Activated CD4-positive, alpha-beta memory T cell treated with anti-CD3 and anti-CD28 coated beads for 36 hours (primary cell): ENCODE data around the gene SERPINE2. TPM values are rescaled to one million over a fixed set of nuclear protein-coding genes. Genes with fewer than 3 reads are reported as not detected.

Experiments
- CTCF ChIA-PET: fragments of 350-600 bp; sonication (Branson Sonifier 250); formaldehyde crosslinking; loops from one replicate; lab custom pipeline; 2021; ENCODE audit warnings: antibody characterized with exemption, inconsistent platforms; lab: Charles Lee
- POLR2A ChIA-PET: fragments of 350-600 bp; sonication (Branson Sonifier 250); formaldehyde crosslinking; loops from one replicate; lab custom pipeline; 2021; ENCODE audit warnings: antibody characterized with exemption; lab: Charles Lee
- DNase-seq: peaks from one replicate; pipeline ENCODE4 v3.0.0-alpha.2; 2020
- H3K27ac Mint-ChIP-seq: one replicate; pipeline ENCODE4 v1.8.0; 2021; ENCODE audit warnings: mixed read lengths
- H3K27me3 Mint-ChIP-seq: one replicate; pipeline ENCODE4 v1.8.0; 2021; ENCODE audit warnings: mixed read lengths
- H3K36me3 Mint-ChIP-seq: one replicate; pipeline ENCODE4 v1.8.0; 2021; ENCODE audit warnings: mixed read lengths
- H3K4me1 Mint-ChIP-seq: one replicate; pipeline ENCODE4 v1.8.0; 2021; ENCODE audit warnings: low read depth, mixed read lengths
- H3K4me3 Mint-ChIP-seq: one replicate; pipeline ENCODE4 v1.8.0; 2021; ENCODE audit warnings: mild to moderate bottlenecking, mixed read lengths
- H3K9me3 Mint-ChIP-seq: one replicate; pipeline ENCODE4 v1.8.0; 2021; ENCODE audit warnings: mixed read lengths
- intact Hi-C: fragments of 100-400 bp; cut with micrococcal nuclease; formaldehyde crosslinking; loops from one replicate; pipeline ENCODE4 v1.15.1; 2023
- total RNA-seq, 2 experiments: library from RNA; stranded (reverse); gene quantifications; one replicate each; pipeline ENCODE4 v1.2.3, GENCODE V29; 2021

The SERPINE2 gene
- total RNA-seq, 2 experiments from 2014 or later = 16.4 to 16.5 TPM

- Mint-ChIP-seq H3K4me1 (peaks cover 9% of the 10 kb centered on the region), H3K27me3 (no peaks in the 10 kb centered on the region), H3K9me3 (no peaks in the 10 kb centered on the region), H3K27ac (no peak overlapping the region), H3K36me3 (peaks cover 7% of the 10 kb centered on the region), H3K4me3 (no peak overlapping the region)
- no peak for DNase-seq
- POLR2A ChIA-PET = no interaction called here
- intact Hi-C loops = loop anchor here (2.0 kb wide), 2 partner anchors 385 to 397 kb away; no protein-coding TSS in a partner anchor
- CTCF ChIA-PET = interaction anchor here (0.6 to 10.1 kb wide), 13 partner anchors 9 to 546 kb away, joined by 3 to 211 read pairs (median 10); partner anchors contain the start of genes MRPL44 and SERPINE2
These were observed 67.4 kb downstream of the SERPINE2 start for GRCh38 chr2:223971731-223972130.

- Mint-ChIP-seq H3K4me1 (peaks cover 12% of the 10 kb centered on the region), H3K36me3 (peaks cover 12% of the 10 kb centered on the region), H3K27ac (no peak overlapping the region), H3K27me3 (no peaks in the 10 kb centered on the region), H3K9me3 (no peaks in the 10 kb centered on the region), H3K4me3 (no peak overlapping the region)
- POLR2A ChIA-PET = interaction anchor here (0.6 to 1.7 kb wide), 2 partner anchors 9 to 314 kb away, joined by 3 to 4 read pairs; no protein-coding TSS in a partner anchor
- CTCF ChIA-PET = interaction anchor here (0.6 to 10.1 kb wide), 53 partner anchors 9 to 999 kb away, joined by 3 to 211 read pairs (median 4); partner anchors contain the start of genes MRPL44 and SERPINE2
- intact Hi-C loops = loop anchor here (1.0 to 2.0 kb wide), 4 partner anchors 23 to 398 kb away; no protein-coding TSS in a partner anchor
- peak; percentile 42 for DNase-seq
These were observed 68.5 kb downstream of the SERPINE2 start for GRCh38 chr2:223970343-223971128.

- no peaks in the 10 kb centered on the region for H3K27me3 Mint-ChIP-seq
- CTCF ChIA-PET = interaction anchor here (0.6 to 10.1 kb wide), 44 partner anchors 8 to 679 kb away, joined by 3 to 211 read pairs (median 4); partner anchors contain the start of genes MRPL44 and SERPINE2
- no peaks in the 10 kb centered on the region for H3K9me3 Mint-ChIP-seq
- intact Hi-C loops = loop anchor here (1.0 to 2.0 kb wide), 4 partner anchors 23 to 399 kb away; no protein-coding TSS in a partner anchor
- H3K4me1 Mint-ChIP-seq = peaks cover 12% of the 10 kb centered on the region
- POLR2A ChIA-PET = interaction anchor here (1.7 kb wide), 1 partner anchor 8 kb away, joined by 4 read pairs; no protein-coding TSS in a partner anchor
- no peak overlapping the region for H3K27ac Mint-ChIP-seq
- peaks cover 16% of the 10 kb centered on the region for H3K36me3 Mint-ChIP-seq
- H3K4me3 Mint-ChIP-seq = no peak overlapping the region
- DNase-seq = no peak
These were observed 69.2 kb downstream of the SERPINE2 start for GRCh38 chr2:223969856-223970255.

- ChIA-PET CTCF (interaction anchor here (1.0 to 10.1 kb wide), 21 partner anchors 8 to 680 kb away, joined by 3 to 211 read pairs (median 8); partner anchors contain the start of gene MRPL44), POLR2A (interaction anchor here (1.7 kb wide), 1 partner anchor 8 kb away, joined by 4 read pairs; no protein-coding TSS in a partner anchor)
- H3K4me1 Mint-ChIP-seq = peaks cover 12% of the 10 kb centered on the region
- no peak overlapping the region for H3K27ac Mint-ChIP-seq
- intact Hi-C loops = no loop called here
- DNase-seq = no peak
- H3K36me3 Mint-ChIP-seq = peaks cover 16% of the 10 kb centered on the region
- H3K4me3 Mint-ChIP-seq = no peak overlapping the region
- H3K27me3 Mint-ChIP-seq = no peaks in the 10 kb centered on the region
- no peaks in the 10 kb centered on the region for H3K9me3 Mint-ChIP-seq
These were observed 69.8 kb downstream of the SERPINE2 start for GRCh38 chr2:223969315-223969714.

- peaks cover 20% of the 10 kb centered on the region for H3K36me3 Mint-ChIP-seq
- no peak overlapping the region for H3K4me3 Mint-ChIP-seq
- CTCF ChIA-PET = interaction anchor here (3.9 to 10.1 kb wide), 3 partner anchors 12 to 319 kb away, joined by 34 to 211 read pairs (median 76); no protein-coding TSS in a partner anchor
- no peak overlapping the region for H3K27ac Mint-ChIP-seq
- POLR2A ChIA-PET = no interaction called here
- H3K27me3 Mint-ChIP-seq = no peaks in the 10 kb centered on the region
- no peak for DNase-seq
- peaks cover 18% of the 10 kb centered on the region for H3K4me1 Mint-ChIP-seq
- no peaks in the 10 kb centered on the region for H3K9me3 Mint-ChIP-seq
- intact Hi-C loops = no loop called here
These were observed 71.1 kb downstream of the SERPINE2 start for GRCh38 chr2:223967981-223968380.

- Mint-ChIP-seq H3K4me1 (peaks cover 64% of the 10 kb centered on the region), H3K27me3 (no peaks in the 10 kb centered on the region), H3K9me3 (no peaks in the 10 kb centered on the region), H3K36me3 (peaks cover 27% of the 10 kb centered on the region), H3K27ac (peak overlapping the region; percentile 25), H3K4me3 (peak overlapping the region; percentile 29)
- ChIA-PET POLR2A (no interaction called here), CTCF (interaction anchor here (0.5 to 2.9 kb wide), 2 partner anchors 34 to 325 kb away, joined by 3 to 12 read pairs; no protein-coding TSS in a partner anchor)
- DNase-seq = no peak
- intact Hi-C loops = loop anchor here (5.0 kb wide), 1 partner anchor 262 kb away; no protein-coding TSS in a partner anchor
These were observed 79.4 kb downstream of the SERPINE2 start for GRCh38 chr2:223959688-223960087.

- ChIA-PET POLR2A (interaction anchor here (2.8 to 3.5 kb wide), 2 partner anchors 12 to 15 kb away, joined by 14 to 17 read pairs; partner anchors contain the start of gene WDFY1), CTCF (interaction anchor here (0.5 to 2.0 kb wide), 3 partner anchors 13 to 327 kb away, joined by 3 to 18 read pairs (median 3); no protein-coding TSS in a partner anchor)
- intact Hi-C loops = loop anchor here (1.0 to 5.0 kb wide), 7 partner anchors 12 to 628 kb away; partner anchors contain the start of genes AP1S3, CUL3 and WDFY1
- Mint-ChIP-seq H3K36me3 (peaks cover 22% of the 10 kb centered on the region), H3K4me3 (peak within 1 kb of the TSS; percentile 92), H3K27me3 (no peaks in the 10 kb centered on the region), H3K9me3 (no peaks in the 10 kb centered on the region), H3K27ac (peak within 1 kb of the TSS; percentile 88), H3K4me1 (peaks cover 65% of the 10 kb centered on the region)
- peak; percentile 98 for DNase-seq
These were observed 81.8 kb downstream of the SERPINE2 start, which contains the start of gene MRPL44 for GRCh38 chr2:223957092-223957851. Gene MRPL44, plus strand, starts transcription at chr2:223957463. Its CDS starts 10 bp downstream, at chr2:223957473.

GRCh38 chr2:223956300-223956699, 82.8 kb downstream of the SERPINE2 start:
- peaks cover 19% of the 10 kb centered on the region for H3K36me3 Mint-ChIP-seq
- no peaks in the 10 kb centered on the region for H3K27me3 Mint-ChIP-seq
- ChIA-PET CTCF (interaction anchor here (0.7 kb wide), 1 partner anchor 14 kb away, joined by 6 read pairs; no protein-coding TSS in a partner anchor), POLR2A (interaction anchor here (2.8 to 3.5 kb wide), 2 partner anchors 11 to 14 kb away, joined by 14 to 17 read pairs; partner anchors contain the start of gene WDFY1)
- peak; percentile 31 for DNase-seq
- H3K9me3 Mint-ChIP-seq = no peaks in the 10 kb centered on the region
- intact Hi-C loops = loop anchor here (2.0 to 5.0 kb wide), 3 partner anchors 119 to 259 kb away; partner anchors contain the start of gene AP1S3
- H3K4me1 Mint-ChIP-seq = peaks cover 58% of the 10 kb centered on the region
- H3K27ac Mint-ChIP-seq = peak overlapping the region; percentile 74
- peak overlapping the region; percentile 48 for H3K4me3 Mint-ChIP-seq

- no peak overlapping the region for H3K4me3 Mint-ChIP-seq
- peaks cover under 1% of the 10 kb centered on the region for H3K36me3 Mint-ChIP-seq
- CTCF ChIA-PET = interaction anchor here (1.3 to 1.6 kb wide), 3 partner anchors 9 to 330 kb away, joined by 3 to 13 read pairs (median 6); partner anchors contain the start of gene WDFY1
- intact Hi-C loops = no loop called here
- H3K4me1 Mint-ChIP-seq = peaks cover 56% of the 10 kb centered on the region
- no peak for DNase-seq
- no peaks in the 10 kb centered on the region for H3K9me3 Mint-ChIP-seq
- POLR2A ChIA-PET = interaction anchor here (1.2 to 3.5 kb wide), 2 partner anchors 9 to 12 kb away, joined by 3 to 17 read pairs; partner anchors contain the start of gene WDFY1
- no peak overlapping the region for H3K27ac Mint-ChIP-seq
- H3K27me3 Mint-ChIP-seq = no peaks in the 10 kb centered on the region
These were observed 84.7 kb downstream of the SERPINE2 start for GRCh38 chr2:223954401-223954800.

- intact Hi-C loops = no loop called here
- no peak overlapping the region for H3K4me3 Mint-ChIP-seq
- no peak for DNase-seq
- peaks cover 58% of the 10 kb centered on the region for H3K4me1 Mint-ChIP-seq
- no peaks in the 10 kb centered on the region for H3K9me3 Mint-ChIP-seq
- no peaks in the 10 kb centered on the region for H3K27me3 Mint-ChIP-seq
- CTCF ChIA-PET = no interaction called here
- H3K27ac Mint-ChIP-seq = no peak overlapping the region
- peaks cover 2% of the 10 kb centered on the region for H3K36me3 Mint-ChIP-seq
- POLR2A ChIA-PET = no interaction called here
These were observed 86.7 kb downstream of the SERPINE2 start for GRCh38 chr2:223952280-223952968.
